Stomach smooth muscle (tissue), 2 donors: ENCODE measurements around the gene RBM34.
"Not testable (repeated sequence)": the region's sequence is repeated elsewhere in the genome, so short reads cannot be mapped to it uniquely, and the experiment has no call there.

Experiments used
- H3K27ac ChIP-seq: one replicate; pipeline ENCODE4 v1.7.0; 2013; ENCODE audit warnings: mild to moderate bottlenecking, low read length, inconsistent platforms
- H3K27me3 ChIP-seq, 2 donors: one replicate each; pipeline ENCODE4 v1.7.0; 2013; ENCODE audit warnings: low read length in 2 of 2; ENCODE audit not compliant: insufficient read depth in 2 of 2, control insufficient read depth in 1 of 2
- H3K36me3 ChIP-seq, 2 donors: one replicate each; pipeline ENCODE4 v1.7.0; 2013; ENCODE audit warnings: low read length in 2 of 2; ENCODE audit not compliant: control insufficient read depth in 2 of 2, insufficient read depth in 2 of 2
- H3K4me1 ChIP-seq: one replicate; pipeline ENCODE4 v1.7.0; 2013; ENCODE audit warnings: low read length; ENCODE audit not compliant: control insufficient read depth, insufficient read depth
- H3K4me3 ChIP-seq, 2 donors: one replicate each; pipeline ENCODE4 v1.7.0; 2013; ENCODE audit warnings: low read length in 2 of 2
- H3K9ac ChIP-seq, 2 donors: one replicate each; pipeline ENCODE4 v1.7.0; 2013; ENCODE audit warnings: low read length in 2 of 2, mild to moderate bottlenecking in 1 of 2
- H3K9me3 ChIP-seq, 2 donors: one replicate each; pipeline ENCODE4 v1.7.0; 2013; ENCODE audit warnings: low read length in 2 of 2; ENCODE audit not compliant: control insufficient read depth in 2 of 2
- donor health status: healthy.
- donor health status: Pancreatic carcinoma.

The RBM34 gene

GRCh38 chr1:235102259-235102582 is 58.8 kb downstream of the RBM34 start:
- Histone ChIP-seq H3K27ac (no peak overlapping the region), H3K4me3 (no peak overlapping the region), H3K9me3 (no peaks in the 10 kb centered on the region)

GRCh38 chr1:235101558-235102258 is 59.3 kb downstream of the RBM34 start:
- Histone ChIP-seq H3K27me3 (no peaks in the 10 kb centered on the region), H3K36me3 (no peaks in the 10 kb centered on the region)

More at GRCh38 chr1:235102259-235102582, 58.8 kb downstream of the RBM34 start:
- peaks cover 8% of the 10 kb centered on the region for H3K4me1 ChIP-seq
- H3K27me3 ChIP-seq = no peaks in the 10 kb centered on the region
- no peak overlapping the region for H3K9ac ChIP-seq
- peaks cover 1 to 2% of the 10 kb centered on the region in 2 donors for H3K36me3 ChIP-seq

GRCh38 chr1:235100194-235100772 is 60.8 kb downstream of the RBM34 start:
- H3K4me3 ChIP-seq = no peak overlapping the region
- no peak overlapping the region for H3K9ac ChIP-seq
- H3K36me3 ChIP-seq = no peaks in the 10 kb centered on the region
- H3K9me3 ChIP-seq = no peaks in the 10 kb centered on the region
- H3K27me3 ChIP-seq = no peaks in the 10 kb centered on the region
- H3K4me1 ChIP-seq = peaks cover 8% of the 10 kb centered on the region
- H3K27ac ChIP-seq = no peak overlapping the region

More at GRCh38 chr1:235101558-235102258, 59.3 kb downstream of the RBM34 start:
- no peak overlapping the region for H3K27ac ChIP-seq
- H3K9me3 ChIP-seq = no peaks in the 10 kb centered on the region
- peaks cover 8% of the 10 kb centered on the region for H3K4me1 ChIP-seq
- no peak overlapping the region for H3K4me3 ChIP-seq
- H3K9ac ChIP-seq = no peak overlapping the region

GRCh38 chr1:235098991-235099390 is 62.1 kb downstream of the RBM34 start:
- Histone ChIP-seq H3K36me3 (no peaks in the 10 kb centered on the region), H3K27ac (no peak overlapping the region), H3K27me3 (no peaks in the 10 kb centered on the region), H3K9ac (no peak overlapping the region), H3K9me3 (no peaks in the 10 kb centered on the region), H3K4me1 (peaks cover 2% of the 10 kb centered on the region), H3K4me3 (no peak overlapping the region)

- H3K9ac ChIP-seq = no peak overlapping the region
- no peak overlapping the region for H3K4me3 ChIP-seq
- peaks cover 7% of the 10 kb centered on the region for H3K4me1 ChIP-seq
- H3K9me3 ChIP-seq = no peaks in the 10 kb centered on the region
- no peaks in the 10 kb centered on the region for H3K36me3 ChIP-seq
- H3K27ac ChIP-seq = no peak overlapping the region
- H3K27me3 ChIP-seq = no peaks in the 10 kb centered on the region
Measured at GRCh38 chr1:235098547-235098946, 62.5 kb downstream of the RBM34 start.

GRCh38 chr1:235097501-235097900 is 63.5 kb downstream of the RBM34 start:
- not testable (repeated sequence) for H3K27me3 ChIP-seq, H3K4me3 ChIP-seq, H3K27ac ChIP-seq, H3K36me3 ChIP-seq, H3K9me3 ChIP-seq, H3K9ac ChIP-seq
- H3K4me1 ChIP-seq = peaks cover 14% of the 10 kb centered on the region

- H3K27ac ChIP-seq = no peak overlapping the region
- no peak overlapping the region for H3K9ac ChIP-seq
- H3K9me3 ChIP-seq = no peaks in the 10 kb centered on the region
- no peaks in the 10 kb centered on the region for H3K27me3 ChIP-seq
- H3K36me3 ChIP-seq = no peaks in the 10 kb centered on the region
- no peak overlapping the region for H3K4me3 ChIP-seq
- peaks cover 17% of the 10 kb centered on the region for H3K4me1 ChIP-seq
Measured at GRCh38 chr1:235095938-235096562, 65.0 kb downstream of the RBM34 start.

GRCh38 chr1:235093696-235094592 is 67.1 kb downstream of the RBM34 start:
- Histone ChIP-seq H3K4me1 (peaks cover 27% of the 10 kb centered on the region), H3K4me3 (peak overlapping the region; percentile 56 to 70), H3K9ac (peak overlapping the region; percentile 13 to 58), H3K27me3 (no peaks in the 10 kb centered on the region), H3K27ac (no peak overlapping the region), H3K9me3 (no peaks in the 10 kb centered on the region), H3K36me3 (no peaks in the 10 kb centered on the region)

GRCh38 chr1:235093013-235093695 is 67.9 kb downstream of the RBM34 start:
- Histone ChIP-seq H3K27me3 (no peaks in the 10 kb centered on the region), H3K27ac (no peak overlapping the region), H3K36me3 (no peaks in the 10 kb centered on the region), H3K9ac (peak overlapping the region; percentile 13 to 58), H3K4me1 (peaks cover 27% of the 10 kb centered on the region), H3K4me3 (peak overlapping the region; percentile 56 to 70), H3K9me3 (no peaks in the 10 kb centered on the region)

GRCh38 chr1:235092415-235092814 is 68.6 kb downstream of the RBM34 start:
- H3K4me1 ChIP-seq = peaks cover 27% of the 10 kb centered on the region
- not testable (repeated sequence) for H3K9ac ChIP-seq, H3K4me3 ChIP-seq, H3K27me3 ChIP-seq, H3K27ac ChIP-seq, H3K36me3 ChIP-seq, H3K9me3 ChIP-seq
